B cell (primary cell): ENCODE data around the gene MOXD1. TPM values are rescaled to one million over a fixed set of nuclear protein-coding genes. Genes with fewer than 3 reads are reported as not detected.

Experiments
- ATAC-seq: fragments of 200-7000 bp; cut with Tn5 transposase; one replicate; pipeline ENCODE4 v1.10.0; 2021; ENCODE audit warnings: low read depth, mild to moderate bottlenecking, moderate number of reproducible peaks, moderate library complexity
- CTCF ChIA-PET: fragments of 350-600 bp; sonication (Branson Sonifier 250); formaldehyde crosslinking; loops from one replicate; lab custom pipeline; 2021; ENCODE audit warnings: antibody characterized with exemption, inconsistent platforms; lab: Charles Lee
- POLR2A ChIA-PET: fragments of 350-600 bp; sonication (Branson Sonifier 250); formaldehyde crosslinking; loops from one replicate; lab custom pipeline; 2021; ENCODE audit warnings: antibody characterized with exemption; lab: Charles Lee
- DNase-seq: peaks from one replicate; pipeline ENCODE4 v3.0.0; 2013
- H2AFZ ChIP-seq: 2 replicates; pipeline ENCODE4 v1.6.1; 2012; ENCODE audit warnings: mild to moderate bottlenecking, low read depth, low read length; ENCODE audit not compliant: insufficient read depth, poor library complexity, severe bottlenecking
- H3K27ac ChIP-seq, 2 donors: 1 replicate in 1 of 2; 2 replicates in 1 of 2; pipeline ENCODE4 v1.5.1; 2012 to 2013; ENCODE audit warnings: low read length in 2 of 2, mild to moderate bottlenecking in 2 of 2, moderate library complexity in 1 of 2
- H3K27me3 ChIP-seq, 4 experiments: fragments of 200-600 bp in 1 of 4; sonication (generic) in 1 of 4; replicated peaks in 1 of 4; 1 replicate in 2 of 4; 2 replicates in 2 of 4; pipeline versions ENCODE4 v1.6.1 to v1.7.0; 2013 to 2016; ENCODE audit warnings: low read length in 3 of 4, mild to moderate bottlenecking in 2 of 4, mixed read lengths in 1 of 4, moderate library complexity in 1 of 4; ENCODE audit not compliant: insufficient read depth in 4 of 4, control insufficient read depth in 3 of 4; ENCODE audit errors: control extremely low read depth in 1 of 4
- H3K36me3 ChIP-seq, 2 experiments: replicated peaks in 1 of 2; 1 replicate in 1 of 2; 2 replicates in 1 of 2; pipeline versions ENCODE4 v1.6.1 to v1.7.1; 2013; ENCODE audit warnings: low read length in 1 of 2; ENCODE audit not compliant: insufficient read depth in 2 of 2, control insufficient read depth in 1 of 2; ENCODE audit errors: control extremely low read depth in 1 of 2, extremely low read depth in 1 of 2
- H3K4me1 ChIP-seq, 2 donors: fragments of 200-600 bp in 1 of 2; sonication (generic) in 1 of 2; 1 replicate in 1 of 2; 2 replicates in 1 of 2; pipeline versions ENCODE4 v1.5.1 to v1.6.1; 2013 to 2017; ENCODE audit warnings: low read length in 2 of 2; ENCODE audit not compliant: control insufficient read depth in 2 of 2, insufficient read depth in 2 of 2
- H3K4me2 ChIP-seq: replicated peaks from 2 replicates; pipeline ENCODE3; 2012; ENCODE audit warnings: mild to moderate bottlenecking, low read depth, low read length; ENCODE audit not compliant: poor library complexity, severe bottlenecking
- H3K4me3 ChIP-seq, 5 experiments: fragments of 200-600 bp in 1 of 5; sonication (generic) in 1 of 5; 1 replicate in 3 of 5; 2 replicates in 2 of 5; pipeline versions ENCODE4 v1.5.1 to v1.7.0; 2011 to 2016; ENCODE audit warnings: low read length in 4 of 5, mild to moderate bottlenecking in 4 of 5, low read depth in 2 of 5, control low read depth in 1 of 5, moderate library complexity in 1 of 5; ENCODE audit not compliant: insufficient read depth in 1 of 5; ENCODE audit errors: control extremely low read depth in 1 of 5, extremely low read depth in 1 of 5
- H3K79me2 ChIP-seq: fragments of 200-600 bp; sonication (generic); one replicate; pipeline ENCODE4 v1.6.0; 2016; ENCODE audit warnings: low read length; ENCODE audit not compliant: control insufficient read depth, insufficient read depth
- H3K9ac ChIP-seq: fragments of 200-600 bp; sonication (generic); 2 replicates; pipeline ENCODE4 v1.6.1; 2017; ENCODE audit warnings: mild to moderate bottlenecking, low read length, moderate library complexity
- H3K9me3 ChIP-seq, 3 donors: one replicate each; pipeline versions ENCODE4 v1.6.1 to v1.7.1; 2013; ENCODE audit warnings: low read length in 2 of 3; ENCODE audit not compliant: control insufficient read depth in 2 of 3, insufficient read depth in 1 of 3; ENCODE audit errors: control extremely low read depth in 1 of 3
- H4K20me1 ChIP-seq: 2 replicates; pipeline ENCODE4 v1.6.0; 2012; ENCODE audit warnings: mild to moderate bottlenecking, low read length; ENCODE audit not compliant: insufficient read depth, control insufficient read depth, poor library complexity, severe bottlenecking
- H3K27ac Mint-ChIP-seq: one replicate; pipeline ENCODE4 v1.8.0; 2021; ENCODE audit warnings: mixed read lengths
- H3K27me3 Mint-ChIP-seq: one replicate; pipeline ENCODE4 v1.8.0; 2021; ENCODE audit warnings: mixed read lengths
- H3K4me1 Mint-ChIP-seq: one replicate; pipeline ENCODE4 v1.8.0; 2021; ENCODE audit warnings: mixed read lengths
- H3K4me3 Mint-ChIP-seq: one replicate; pipeline ENCODE4 v1.8.0; 2021; ENCODE audit warnings: mixed read lengths
- H3K9me3 Mint-ChIP-seq: one replicate; pipeline ENCODE4 v1.8.0; 2022; ENCODE audit warnings: mixed read lengths; ENCODE audit not compliant: insufficient read depth
- CTCF ChIP-seq: fragments of 200-600 bp; IDR thresholded peaks from one replicate; pipeline ENCODE4 v1.8.0; 2022; ENCODE audit warnings: antibody characterized with exemption, mild to moderate bottlenecking
- EZH2 ChIP-seq: IDR thresholded peaks from 2 replicates; pipeline ENCODE4 v1.6.1; 2012; ENCODE audit warnings: borderline replicate concordance, low read depth, mild to moderate bottlenecking, moderate library complexity, low read length; ENCODE audit not compliant: insufficient read depth, poor library complexity, severe bottlenecking
- WGBS: methylation state at CpG from one replicate; pipeline ENCODE4 v1.1.5; 2013; ENCODE audit warnings: missing lambda C conversion rate; ENCODE audit not compliant: insufficient coverage; 5-methylcytosine and 5-hydroxymethylcytosine counted together
- intact Hi-C: fragments of 100-400 bp; cut with micrococcal nuclease; formaldehyde crosslinking; loops from one replicate; pipeline ENCODE4 v1.10.0; 2022
- polyA plus RNA-seq: library from polyadenylated mRNA; depleted of rRNA; stranded (reverse); fragments of >200 nt; gene quantifications from 2 replicates; pipeline ENCODE4 v1.2.3, GENCODE V29; 2012
- total RNA-seq, 2 donors: library from RNA; stranded (reverse); fragments of 120-200 nt in 1 of 2; gene quantifications; 1 replicate in 1 of 2; 2 replicates in 1 of 2; pipeline versions ENCODE4 v1.2.3 to v1.2.4, GENCODE V29; 2013 to 2022

The MOXD1 gene
- total and polyA plus RNA-seq, 2 donors (not counting 1 experiment from before 2014, with no cell fraction given), result 1.5 to 7.0 TPM

DNA sequence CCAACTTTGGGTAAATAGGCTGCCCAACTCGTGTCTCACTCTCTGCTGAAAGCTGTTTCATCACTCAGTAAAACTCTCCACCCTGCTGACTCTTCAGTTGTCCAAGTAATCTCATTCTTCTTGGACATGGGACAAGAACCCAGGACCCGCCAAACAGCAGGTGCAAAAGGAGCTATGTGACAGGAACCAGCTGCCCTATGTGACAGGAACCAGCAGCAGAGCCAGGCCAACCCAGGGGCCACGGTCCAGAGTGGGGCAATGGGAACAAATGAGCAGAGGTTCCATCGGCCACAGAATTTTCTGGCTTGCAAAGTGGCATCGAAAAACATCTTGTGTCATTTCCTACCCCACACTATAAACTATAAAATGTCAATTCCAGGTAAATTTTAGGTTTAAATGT, 56.5 kb downstream of the MOXD1 start:
- H3K9ac ChIP-seq, result no peak overlapping the region
- H3K4me2 ChIP-seq, result no peak overlapping the region
- no peaks in the 10 kb centered on the region for H4K20me1 ChIP-seq
- H2AFZ ChIP-seq, result no peak overlapping the region
- no peak overlapping the region for H3K27ac ChIP-seq
- intact Hi-C loops, result no loop called here
- H3K36me3 ChIP-seq, result no peaks in the 10 kb centered on the region
- H3K9me3 ChIP-seq, result peaks cover 2 to 10% (median 9%) of the 10 kb centered on the region in 3 donors
- H3K4me1 ChIP-seq, result no peaks in the 10 kb centered on the region
- no peaks in the 10 kb centered on the region for H3K27me3 Mint-ChIP-seq
- H3K4me3 ChIP-seq, result no peak overlapping the region
- CTCF ChIA-PET, result interaction anchor here (1.0 to 1.1 kb wide), 2 partner anchors 27 to 93 kb away, joined by 3 read pairs; no protein-coding TSS in a partner anchor
- H3K27me3 ChIP-seq, result no peaks in the 10 kb centered on the region
- ATAC-seq (no peak), DNase-seq (no peak)
- H3K79me2 ChIP-seq, result no peaks in the 10 kb centered on the region
- peaks cover 7% of the 10 kb centered on the region for H3K9me3 Mint-ChIP-seq
- POLR2A ChIA-PET, result no interaction called here
- no peak overlapping the region for H3K27ac Mint-ChIP-seq
- H3K4me3 Mint-ChIP-seq, result no peak overlapping the region
- WGBS, result 84% methylated on average over 3 of the region's 5 CpGs
- H3K4me1 Mint-ChIP-seq, result no peaks in the 10 kb centered on the region
- TF ChIP-seq EZH2, result no peak
- no peak for TF ChIP-seq CTCF

DNA sequence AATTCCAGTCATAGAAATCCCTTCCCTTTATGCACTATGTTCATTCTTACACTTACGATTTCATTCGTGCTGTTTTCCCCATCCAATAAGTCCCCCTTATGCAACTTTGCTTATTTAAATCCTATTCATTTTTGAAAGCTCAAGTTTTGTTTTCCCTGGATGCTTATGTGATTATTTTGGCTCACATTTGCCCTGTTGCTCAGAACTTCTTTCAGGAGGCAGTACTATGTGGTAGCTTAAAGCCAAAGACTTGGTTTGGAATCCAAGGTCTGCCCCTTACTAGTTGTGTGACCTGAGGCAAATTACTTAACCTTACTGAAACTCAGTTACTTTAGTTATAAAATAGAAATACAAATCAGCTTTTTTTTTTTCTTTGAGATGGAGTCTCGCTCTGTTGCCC, 59.6 kb downstream of the MOXD1 start:
- Mint-ChIP-seq H3K4me1 (peaks cover 5% of the 10 kb centered on the region), H3K27ac (no peak overlapping the region), H3K27me3 (peaks cover 2% of the 10 kb centered on the region), H3K9me3 (peaks cover 7% of the 10 kb centered on the region), H3K4me3 (no peak overlapping the region)
- ChIA-PET CTCF (interaction anchor here (0.7 to 1.3 kb wide), 4 partner anchors 9 to 62 kb away, joined by 3 to 4 read pairs (median 3); no protein-coding TSS in a partner anchor), POLR2A (interaction anchor here (0.7 kb wide), 1 partner anchor 125 kb away, joined by 3 read pairs; no protein-coding TSS in a partner anchor)
- Histone ChIP-seq H3K36me3 (no peaks in the 10 kb centered on the region), H4K20me1 (no peaks in the 10 kb centered on the region), H3K4me2 (no peak overlapping the region), H2AFZ (no peak overlapping the region), H3K27ac (no peak overlapping the region), H3K27me3 (no peaks in the 10 kb centered on the region), H3K4me1 (no peaks in the 10 kb centered on the region), H3K9ac (no peak overlapping the region), H3K4me3 (no peak overlapping the region), H3K79me2 (no peaks in the 10 kb centered on the region), H3K9me3 (peaks cover 2 to 10% (median 9%) of the 10 kb centered on the region in 3 donors)
- ATAC-seq (no peak), DNase-seq (no peak)
- no CpG with 5 or more reads among the region's 3 CpGs for WGBS
- intact Hi-C loops, result no loop called here
- TF ChIP-seq EZH2, result no peak
- no peak for TF ChIP-seq CTCF
